NCI-H524 treated with DMSO at 0.1 percent for 48 hours (cell line): Measurements from ENCODE around the gene CERK.
"Not testable (repeated sequence)": the region's sequence is repeated elsewhere in the genome, so short reads cannot be mapped to it uniquely, and the experiment has no call there.

Experiments
- DNase-seq: peaks from one replicate; lab custom pipeline; 2025; lab: John Stamatoyannopoulos, UW

The CERK gene

GRCh38 chr22:46748908-46749675 is 11.0 kb upstream of the CERK start:
- no peak for DNase-seq

GRCh38 chr22:46748206-46748907 is 10.3 kb upstream of the CERK start:
- DNase-seq: no peak

GRCh38 chr22:46747646-46748045 is 9.6 kb upstream of the CERK start:
- DNase-seq: no peak

- DNase-seq: no peak
Observed at GRCh38 chr22:46746620-46747019, 8.6 kb upstream of the CERK start.

- no peak for DNase-seq
Observed at GRCh38 chr22:46746192-46746591, 8.1 kb upstream of the CERK start.

GRCh38 chr22:46744581-46744980 is 6.5 kb upstream of the CERK start:
- DNase-seq: no peak

GRCh38 chr22:46742576-46743221 is 4.6 kb upstream of the CERK start:
- no peak for DNase-seq

- no peak for DNase-seq
Observed at GRCh38 chr22:46741974-46742519, 4.0 kb upstream of the CERK start.

- DNase-seq: no peak
Observed at GRCh38 chr22:46740910-46741780, 3.1 kb upstream of the CERK start.

- DNase-seq: no peak
Observed at GRCh38 chr22:46739094-46739870, 1.2 kb upstream of the CERK start.

- no peak for DNase-seq
Observed at GRCh38 chr22:46738647-46739093, 618 bp upstream of the CERK start.

- no peak for DNase-seq
Observed at GRCh38 chr22:46737105-46737975, 712 bp downstream of the CERK start.

GRCh38 chr22:46736705-46737104 is 1.3 kb downstream of the CERK start:
- no peak for DNase-seq

- DNase-seq: no peak
Observed at GRCh38 chr22:46735747-46736608, 2.1 kb downstream of the CERK start.

GRCh38 chr22:46734830-46735453 is 3.1 kb downstream of the CERK start:
- no peak for DNase-seq

- not testable (repeated sequence) for DNase-seq
Observed at GRCh38 chr22:46734213-46734722, 3.8 kb downstream of the CERK start.

GRCh38 chr22:46732513-46732912 is 5.5 kb downstream of the CERK start:
- no peak for DNase-seq

- DNase-seq: no peak
Observed at GRCh38 chr22:46732041-46732379, 6.0 kb downstream of the CERK start.
